GM12878 (cell line): ENCODE data around the gene STPG1. TPM values are rescaled to one million over a fixed set of nuclear protein-coding genes. Genes with fewer than 3 reads are reported as not detected.

Experiments used
- ATAC-seq: fragments of 200-7000 bp; cut with Tn5 transposase; 3 replicates; pipeline ENCODE4 v1.9.1; 2020; ENCODE audit warnings: mild to moderate bottlenecking, moderate library complexity
- BruUV-seq: library from RNA; stranded (reverse); fragments of 400-500 nt; replicated peaks from 2 replicates; lab custom pipeline; 2021; lab: Mats Ljungman, UMichigan
- CTCF ChIA-PET: fragments of 300-600 bp; sonication (Branson Sonifier 250); formaldehyde crosslinking; extraction: SDS; loops from one replicate; lab custom pipeline; 2021; ENCODE audit warnings: inconsistent platforms; lab: Yijun Ruan, JAX
- POLR2A ChIA-PET: fragments of 350-600 bp; formaldehyde crosslinking; extraction: SDS; loops from one replicate; lab custom pipeline; 2021; ENCODE audit warnings: inconsistent platforms; lab: Charles Lee
- RAD21 ChIA-PET: fragments of 300-600 bp; sonication (Branson Sonifier 250); formaldehyde crosslinking; loops from one replicate; lab custom pipeline; 2023; ENCODE audit warnings: antibody characterized with exemption; ENCODE audit not compliant: unreplicated experiment; lab: Charles Lee
- SMC1A ChIA-PET: fragments of 300-600 bp; sonication (Branson Sonifier 250); formaldehyde crosslinking; loops from one replicate; lab custom pipeline; 2023; ENCODE audit not compliant: unreplicated experiment, uncharacterized antibody; lab: Charles Lee
- DNase-seq: peaks from one replicate; pipeline ENCODE4 v3.0.0-alpha.2; 2011; ENCODE audit warnings: low read depth, low spot score
- FAIRE-seq: peaks from 3 replicates; lab custom pipeline; 2011; peaks lifted over from hg19 to GRCh38; lab: Jason Lieb, UNC
- H2AFZ ChIP-seq: 2 replicates; pipeline ENCODE4 v1.6.0; 2011; ENCODE audit warnings: low read depth, low read length, control low read depth; ENCODE audit not compliant: control insufficient read depth
- H3K27ac ChIP-seq: 2 replicates; pipeline ENCODE4 v1.5.1; 2011; ENCODE audit warnings: control low read depth; ENCODE audit not compliant: control insufficient read depth, insufficient read depth
- H3K27me3 ChIP-seq, 2 experiments: replicated peaks in 1 of 2; 2 replicates each; pipeline versions ENCODE4 v1.6.0 to v1.6.1; 2011; ENCODE audit warnings: low read length in 1 of 2; ENCODE audit not compliant: control insufficient read depth in 2 of 2, insufficient read depth in 2 of 2
- H3K36me3 ChIP-seq, 2 experiments: 2 replicates each; pipeline ENCODE4 v1.5.1; 2011; ENCODE audit warnings: low read length in 1 of 2; ENCODE audit not compliant: control insufficient read depth in 2 of 2, insufficient read depth in 2 of 2
- H3K4me1 ChIP-seq: 2 replicates; pipeline ENCODE4 v1.6.1; 2011; ENCODE audit warnings: mild to moderate bottlenecking, low read length, moderate library complexity, mixed read lengths; ENCODE audit not compliant: control insufficient read depth, insufficient read depth
- H3K4me2 ChIP-seq: 2 replicates; pipeline ENCODE4 v1.6.0; 2011; ENCODE audit warnings: control low read depth; ENCODE audit not compliant: control insufficient read depth, insufficient read depth
- H3K4me3 ChIP-seq: fragments of 200-600 bp; sonication (generic); 2 replicates; pipeline ENCODE4 v1.5.1; 2016
- H3K79me2 ChIP-seq: 2 replicates; pipeline ENCODE4 v1.6.0; 2011; ENCODE audit warnings: low read length; ENCODE audit not compliant: control insufficient read depth, insufficient read depth
- H3K9ac ChIP-seq: 2 replicates; pipeline ENCODE4 v1.8.0; 2011; ENCODE audit warnings: low read length, control low read depth, mixed read lengths; ENCODE audit not compliant: control insufficient read depth, insufficient read depth
- H3K9me3 ChIP-seq: replicated peaks from 3 replicates; pipeline ENCODE4 v1.5.1; 2011; ENCODE audit warnings: mild to moderate bottlenecking, low read length; ENCODE audit not compliant: control insufficient read depth, insufficient read depth
- H4K20me1 ChIP-seq: 2 replicates; pipeline ENCODE4 v1.6.0; 2011; ENCODE audit not compliant: control insufficient read depth, insufficient read depth
- BRCA1 ChIP-seq: IDR thresholded peaks from 2 replicates; pipeline ENCODE4 v1.6.1; 2011; ENCODE audit warnings: low read depth, low read length, improper control_type of control experiment
- FOS ChIP-seq: IDR thresholded peaks from 3 replicates; pipeline ENCODE4 v1.6.1; 2011; ENCODE audit warnings: borderline replicate concordance; ENCODE audit not compliant: insufficient read length; ENCODE audit errors: extremely low read depth
- HCFC1 ChIP-seq: fragments of 150-350 bp; IDR thresholded peaks from 2 replicates; pipeline ENCODE4 v1.6.1; 2014; ENCODE audit warnings: low read length
- HDAC6 ChIP-seq: fragments of 200-600 bp; sonication (generic); IDR thresholded peaks from one replicate; pipeline ENCODE4 v1.8.0; 2017; ENCODE audit warnings: antibody characterized with exemption; ENCODE audit not compliant: unreplicated experiment
- IRF4 ChIP-seq: IDR thresholded peaks from 2 replicates; pipeline ENCODE4 v1.6.1; 2011; ENCODE audit warnings: low read depth, low read length
- KDM1A ChIP-seq: fragments of 200-600 bp; sonication (generic); IDR thresholded peaks from 2 replicates; pipeline ENCODE4 v1.6.1; 2016; ENCODE audit warnings: borderline replicate concordance
- NBN ChIP-seq: fragments of 450-650 bp; IDR thresholded peaks from 2 replicates; pipeline ENCODE4 v1.6.1; 2016
- NFIC ChIP-seq: IDR thresholded peaks from 2 replicates; pipeline ENCODE4 v1.6.1; 2012; ENCODE audit warnings: low read depth, mild to moderate bottlenecking, inconsistent platforms, low read length, moderate library complexity
- PAX5 ChIP-seq: IDR thresholded peaks from 2 replicates; pipeline ENCODE4 v1.6.1; 2011; ENCODE audit warnings: low read depth, low read length, borderline replicate concordance
- POU2F2 ChIP-seq: IDR thresholded peaks from 3 replicates; pipeline ENCODE4 v1.6.1; 2011; ENCODE audit warnings: low read depth, mild to moderate bottlenecking, low read length, borderline replicate concordance
- RCOR1 ChIP-seq: conservative IDR thresholded peaks from 2 replicates; pipeline ENCODE4 v1.6.1; 2012; ENCODE audit warnings: low read depth, low read length, improper control_type of control experiment
- RELA ChIP-seq: fragments of 450-650 bp; IDR thresholded peaks from 2 replicates; pipeline ENCODE4 v1.8.0; 2014; ENCODE audit warnings: borderline replicate concordance; ENCODE audit not compliant: partially characterized antibody
- SMARCA5 ChIP-seq: fragments of 450-650 bp; IDR thresholded peaks from 2 replicates; pipeline ENCODE4 v1.6.1; 2017; ENCODE audit warnings: mild to moderate bottlenecking
- TAF1 ChIP-seq: IDR thresholded peaks from 2 replicates; pipeline ENCODE4 v1.6.1; 2011; ENCODE audit warnings: mild to moderate bottlenecking, low read depth, low read length, borderline replicate concordance
- ZBED1 ChIP-seq: IDR thresholded peaks from 2 replicates; pipeline ENCODE4 v1.6.1; 2016; ENCODE audit warnings: borderline replicate concordance
- ZNF24 ChIP-seq: fragments of 450-650 bp; IDR thresholded peaks from 2 replicates; pipeline ENCODE4 v1.6.1; 2017; ENCODE audit warnings: antibody characterized with exemption, mild to moderate bottlenecking
- ZNF622 ChIP-seq: fragments of 450-650 bp; IDR thresholded peaks from 2 replicates; pipeline ENCODE4 v1.6.1; 2017; ENCODE audit warnings: mild to moderate bottlenecking, inconsistent platforms
- ZSCAN29 ChIP-seq: fragments of 450-650 bp; IDR thresholded peaks from 2 replicates; pipeline ENCODE4 v1.6.1; 2017; ENCODE audit warnings: mild to moderate bottlenecking, moderate library complexity
- WGBS: methylation state at CpG from one replicate; pipeline ENCODE4 v1.1.6; 2016; ENCODE audit warnings: low lambda C conversion rate; ENCODE audit not compliant: insufficient replicate concordance, insufficient coverage; ENCODE audit errors: missing lambda C conversion rate; 5-methylcytosine and 5-hydroxymethylcytosine counted together
- in situ Hi-C: fragments of 300-500 bp; cut with MboI; formaldehyde crosslinking; loops from 9 replicates; pipeline ENCODE4 v1.14.3; 2018; ENCODE audit warnings: mixed read lengths
- intact Hi-C: fragments of 100-400 bp; cut with micrococcal nuclease; formaldehyde crosslinking; loops from one replicate; pipeline ENCODE4 v1.14.2; 2022; ENCODE audit not compliant: unreplicated experiment
- polyA plus RNA-seq, 11 experiments: library from polyadenylated mRNA; depleted of rRNA in 4 of 11; unstranded in 6 of 11; stranded (reverse) in 5 of 11; fragments of >200 nt; fragmentation: Nextera tagmentation in 4 of 11; fragmentation: Illumina TruSeq in 1 of 11; extraction: Ambion mirVana in 4 of 11; extraction: Trizol in 1 of 11; gene quantifications; 1 replicate in 1 of 11; 2 replicates in 10 of 11; pipeline versions ENCODE4 v1.2.1 to v1.2.3, GENCODE V29; 2011 to 2016; ENCODE audit warnings: inconsistent platforms in 2 of 11, missing spikeins in 2 of 11, low read depth in 1 of 11
- total RNA-seq, 4 experiments: library from RNA; depleted of rRNA in 3 of 4; stranded (reverse); fragments of >200 nt in 3 of 4; fragmentation: Illumina TruSeq in 1 of 4; extraction: Trizol in 1 of 4; gene quantifications; 2 replicates each; pipeline versions ENCODE4 v1.2.1 to v1.2.3, GENCODE V29; 2013 to 2021

STPG1 gene
- total and polyA plus RNA-seq, 10 of the 15 experiments (the other 5 are each of a cell fraction or from before 2014, with no cell fraction given) = 0.22 to 2.6 (median 0.73) TPM

- WGBS = 56% methylated on average over 6 of the region's 6 CpGs
- TF ChIP-seq ZBED1 (no peak), POU2F2 (no peak), ZSCAN29 (no peak), RCOR1 (no peak), NFIC (no peak), TAF1 (no peak), FOS (no peak), KDM1A (no peak), HCFC1 (no peak), BRCA1 (no peak), NBN (no peak), ZNF622 (no peak), RELA (no peak), IRF4 (no peak), PAX5 (no peak), ZNF24 (no peak), SMARCA5 (no peak), HDAC6 (no peak)
- ChIA-PET POLR2A (no interaction called here), CTCF (no interaction called here), RAD21 (no interaction called here), SMC1A (no interaction called here)
- H3K9ac ChIP-seq = no peak overlapping the region
- no peak overlapping the region for H2AFZ ChIP-seq
- in situ Hi-C loops (no loop called here), intact Hi-C loops (no loop called here)
- H3K27me3 ChIP-seq = peaks cover 0 to 3% of the 10 kb centered on the region in 2 experiments; a peak in 3 of 4 replicates
- no peaks in the 10 kb centered on the region for H3K9me3 ChIP-seq
- no peaks in the 10 kb centered on the region for H3K79me2 ChIP-seq
- H3K4me2 ChIP-seq = no peak overlapping the region
- no peak for ATAC-seq
- no peak for DNase-seq
- no peak overlapping the region for H3K27ac ChIP-seq
- peaks cover 15% of the 10 kb centered on the region; the same call in 1 of the 2 replicates for H3K4me1 ChIP-seq
- no peak for FAIRE-seq
- BruUV-seq = no TSS peak
- no peaks in the 10 kb centered on the region for H4K20me1 ChIP-seq
- H3K4me3 ChIP-seq = no peak overlapping the region
- H3K36me3 ChIP-seq = no peaks in the 10 kb centered on the region
Measured at GRCh38 chr1:24315391-24315790, 98.2 kb downstream of the STPG1 start.
